ENCODE data around the gene BEGAIN.

The BEGAIN gene

GRCh38 chr14:100580316-100581227 lies 6.6 kb downstream of the BEGAIN start:
- DNase-seq, result no peak

GRCh38 chr14:100578552-100578951 lies 8.7 kb downstream of the BEGAIN start:
- peak; percentile 17 for DNase-seq

- DNase-seq, result no peak
Measured at GRCh38 chr14:100577986-100578431, 9.2 kb downstream of the BEGAIN start.

GRCh38 chr14:100577321-100577985 lies 9.8 kb downstream of the BEGAIN start:
- no peak for DNase-seq

- DNase-seq, result no peak
Measured at GRCh38 chr14:100576091-100577085, 10.8 kb downstream of the BEGAIN start.

GRCh38 chr14:100575266-100575995 lies 11.8 kb downstream of the BEGAIN start:
- no peak for DNase-seq

GRCh38 chr14:100574642-100575031 lies 12.6 kb downstream of the BEGAIN start:
- no peak for DNase-seq

- no peak for DNase-seq
Measured at GRCh38 chr14:100573757-100574641, 13.2 kb downstream of the BEGAIN start.

- DNase-seq, result no peak
Measured at GRCh38 chr14:100573002-100573756, 14.0 kb downstream of the BEGAIN start.

- no peak for DNase-seq
Measured at GRCh38 chr14:100572543-100572942, 14.7 kb downstream of the BEGAIN start.

- DNase-seq, result no peak
Measured at GRCh38 chr14:100571837-100572236, 15.4 kb downstream of the BEGAIN start.

- DNase-seq, result no peak
Measured at GRCh38 chr14:100570726-100571454, 16.3 kb downstream of the BEGAIN start.

- no peak for DNase-seq
Measured at GRCh38 chr14:100569734-100570286, 17.4 kb downstream of the BEGAIN start.

- no peak for DNase-seq
Measured at GRCh38 chr14:100568998-100569733, 18.1 kb downstream of the BEGAIN start.

- DNase-seq, result no peak
Measured at GRCh38 chr14:100568164-100568997, 18.8 kb downstream of the BEGAIN start.

- DNase-seq, result no peak
Measured at GRCh38 chr14:100567877-100568163, 19.4 kb downstream of the BEGAIN start.

- no peak for DNase-seq
Measured at GRCh38 chr14:100567009-100567876, 20.0 kb downstream of the BEGAIN start.
